ENCODE results near the gene SLC35E4.

SLC35E4 gene

GRCh38 chr22:30694640-30695350 is 59.2 kb downstream of the SLC35E4 start, which contains the start of gene OSBP2:
OSBP2 (plus strand) TSS chr22:30694874; CDS start chr22:30694910, 36 bp downstream.
- TF ChIP-seq CTCF (IDR thresholded peaks at IDR 0.05; ENCODE audit: low read depth, low read length, missing control alignments): no peak
- in situ Hi-C loops (cut with HindIII; ENCODE audit: low sequenced_read_pairs): no loop called here
- no peak for DNase-seq (ENCODE audit: low read depth)
- H3K4me3 ChIP-seq (ENCODE audit: low read depth, low read length): peak within 1 kb of the TSS; percentile 60

- peak overlapping the region; percentile 56 for H3K4me3 ChIP-seq (ENCODE audit: low read depth, low read length)
- no peak for DNase-seq (ENCODE audit: low read depth)
- in situ Hi-C loops (cut with HindIII; ENCODE audit: low sequenced_read_pairs): no loop called here
- TF ChIP-seq CTCF (IDR thresholded peaks at IDR 0.05; ENCODE audit: low read depth, low read length, missing control alignments): no peak
Measured at GRCh38 chr22:30695351-30695851, 59.8 kb downstream of the SLC35E4 start.

- no peak for TF ChIP-seq CTCF (IDR thresholded peaks at IDR 0.05; ENCODE audit: low read depth, low read length, missing control alignments)
- DNase-seq (ENCODE audit: low read depth): no peak
- in situ Hi-C loops (cut with HindIII; ENCODE audit: low sequenced_read_pairs): no loop called here
- H3K4me3 ChIP-seq (ENCODE audit: low read depth, low read length): peak overlapping the region; percentile 56
Measured at GRCh38 chr22:30695871-30696655, 60.5 kb downstream of the SLC35E4 start.
